GM18520 (cell line): ENCODE results near the gene ATP5ME.

Source experiments
- ATAC-seq: cut with Tn5 transposase; IDR thresholded peaks from one replicate; pipeline ENCODE4 v1.9.1; 2021; ENCODE audit not compliant: unreplicated experiment

ATP5ME gene

DNA sequence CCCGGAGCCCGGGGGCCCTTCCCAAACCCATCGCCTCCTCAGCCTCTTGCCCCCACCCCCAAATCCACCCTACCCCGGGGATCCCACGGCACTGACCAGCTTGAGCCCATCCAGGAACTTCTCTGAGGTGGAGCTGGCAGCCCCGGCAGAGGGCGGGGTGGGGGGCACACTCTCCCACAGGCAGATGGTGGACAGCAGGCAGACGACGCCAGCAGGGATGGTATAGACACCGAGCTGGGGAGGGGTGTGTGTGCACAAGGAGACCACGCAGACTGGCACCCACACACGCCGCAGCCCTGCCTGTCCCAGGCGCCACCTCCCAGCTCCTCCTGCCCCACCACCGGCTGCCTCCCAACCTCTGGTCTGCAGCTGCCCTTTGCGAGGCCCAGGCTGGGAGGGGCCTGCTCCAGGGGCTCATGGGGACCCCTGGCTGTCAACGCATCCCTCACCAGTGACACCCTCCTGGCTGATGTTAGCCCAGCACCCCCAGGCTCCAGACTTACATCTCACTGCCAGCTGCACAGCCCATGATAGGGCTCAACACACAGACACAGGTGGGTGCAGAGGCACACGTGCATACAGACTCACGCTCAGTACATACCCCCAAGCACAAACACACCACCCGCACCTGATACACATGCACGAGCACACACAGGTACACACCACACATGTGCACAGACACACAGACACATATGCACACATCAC, 10.7 kb upstream of the ATP5ME start:
- ATAC-seq: no peak

- no peak for ATAC-seq
Observed at GRCh38 chr4:683982-684622, 10.0 kb upstream of the ATP5ME start.

DNA sequence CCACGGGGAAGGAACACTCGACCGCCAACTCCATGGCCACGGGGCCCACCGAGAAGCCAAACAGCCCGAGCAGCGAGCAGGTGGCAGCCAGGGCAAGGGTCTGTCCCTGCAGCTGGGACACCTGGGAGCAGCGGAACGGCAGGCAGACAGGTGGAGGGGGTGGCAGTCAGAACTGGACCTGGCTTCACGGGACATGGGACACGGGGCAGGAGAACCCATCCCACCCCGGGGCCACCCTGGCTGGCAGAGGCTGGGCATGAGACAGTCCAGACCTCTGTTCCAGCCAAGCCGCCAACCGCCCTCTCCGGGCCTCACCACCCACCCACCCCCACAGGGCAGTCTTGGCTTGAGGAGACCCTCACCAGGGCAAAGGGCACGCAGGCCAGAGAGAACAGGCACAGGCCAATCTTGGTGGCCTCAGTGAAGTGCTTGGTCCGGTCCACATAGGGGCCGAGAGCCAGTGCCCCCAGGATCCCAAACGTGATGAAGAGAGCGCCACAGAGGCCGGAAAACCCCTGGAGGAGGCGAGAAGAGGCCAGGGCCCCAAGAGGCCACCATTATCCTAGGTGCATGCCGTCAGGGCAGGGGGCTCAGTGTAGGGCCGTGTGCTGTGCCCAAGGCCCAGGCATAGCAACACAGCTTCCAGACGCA, 9.3 kb upstream of the ATP5ME start:
- no peak for ATAC-seq

GRCh38 chr4:682490-683172, 8.6 kb upstream of the ATP5ME start:
- no peak for ATAC-seq

- no peak for ATAC-seq
Observed at GRCh38 chr4:681736-682451, 7.8 kb upstream of the ATP5ME start.

DNA sequence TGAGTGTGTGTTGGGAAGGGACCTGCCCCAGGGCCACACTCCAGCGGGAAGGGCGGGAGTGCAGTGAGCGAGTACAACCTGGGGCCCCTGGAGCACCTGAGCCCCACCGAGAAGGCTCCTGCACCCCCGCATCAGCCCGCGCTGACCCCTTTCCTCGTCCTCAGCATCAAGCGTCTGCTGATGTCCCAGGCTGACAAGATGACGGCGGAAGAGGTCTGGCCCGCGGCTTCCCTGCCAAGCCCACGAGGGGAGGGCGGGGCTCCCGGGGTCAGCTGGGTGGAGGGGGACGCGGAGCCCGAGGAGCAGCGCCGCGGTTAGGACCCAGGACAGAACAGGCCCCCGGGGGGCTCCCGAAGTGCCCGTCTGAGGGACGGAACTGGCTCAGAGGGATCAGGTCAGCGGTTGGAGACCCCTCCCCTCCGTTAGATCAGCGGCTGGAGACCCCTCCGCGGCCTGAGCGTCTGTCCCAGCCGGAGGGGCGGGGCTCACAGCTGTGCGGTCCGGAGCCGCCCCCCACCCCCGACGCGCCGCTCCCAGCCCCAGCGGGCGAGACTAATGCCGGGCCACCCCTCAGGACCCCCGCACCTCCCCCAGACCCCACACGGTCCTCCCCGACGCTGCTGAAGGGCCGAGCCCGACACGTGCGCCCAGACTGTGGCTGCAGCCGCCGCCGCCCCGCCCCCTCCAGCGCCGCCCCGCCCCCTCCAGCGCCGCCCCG, 7.0 kb upstream of the ATP5ME start:
- no peak for ATAC-seq

- ATAC-seq: peak; percentile 36
Observed at GRCh38 chr4:680551-680927, 6.5 kb upstream of the ATP5ME start.

GRCh38 chr4:680091-680490, 6.0 kb upstream of the ATP5ME start:
- ATAC-seq: no peak

DNA sequence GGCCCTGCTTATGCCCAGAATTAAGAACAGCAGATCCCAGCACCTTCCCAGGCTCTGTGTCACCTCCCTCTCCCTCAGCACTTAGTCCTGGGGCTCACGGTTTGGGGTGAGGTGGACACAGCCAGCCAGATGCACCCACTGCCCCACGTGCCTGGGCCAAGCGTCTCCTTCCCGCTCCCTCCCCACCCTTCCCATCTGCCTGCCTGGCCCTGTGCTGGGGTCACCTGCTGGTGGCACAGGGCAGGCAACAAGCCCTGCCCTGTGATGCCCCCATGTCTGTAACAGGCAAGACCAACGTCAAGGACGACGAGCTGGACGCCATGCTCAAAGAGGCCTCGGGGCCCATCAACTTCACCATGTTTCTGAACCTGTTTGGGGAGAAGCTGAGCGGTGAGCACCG, 5.6 kb upstream of the ATP5ME start:
- ATAC-seq: no peak

DNA sequence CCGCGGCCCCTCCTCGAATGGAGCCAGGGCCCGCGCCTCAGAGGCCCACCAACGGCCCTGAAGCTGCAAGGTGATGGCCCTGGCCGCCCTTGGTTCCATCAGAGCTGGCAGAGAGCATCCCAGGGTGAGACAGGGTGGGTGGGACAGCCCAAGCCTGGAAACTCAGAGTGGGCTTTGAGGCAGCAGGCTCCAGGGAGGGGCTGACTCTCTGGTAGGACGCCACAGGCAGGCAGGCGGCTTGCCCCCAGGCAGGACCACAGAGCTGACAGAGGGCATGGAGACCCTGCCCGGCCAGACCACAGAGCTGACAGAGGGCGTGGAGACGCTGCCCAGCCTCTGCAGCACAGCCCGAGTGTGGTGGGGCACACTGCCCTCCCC, 5.0 kb upstream of the ATP5ME start:
- no peak for ATAC-seq

GRCh38 chr4:678331-679103, 4.4 kb upstream of the ATP5ME start:
- ATAC-seq: no peak

GRCh38 chr4:677431-678293, 3.6 kb upstream of the ATP5ME start:
- ATAC-seq: no peak

GRCh38 chr4:676871-677235, 2.8 kb upstream of the ATP5ME start:
- ATAC-seq: no peak

DNA sequence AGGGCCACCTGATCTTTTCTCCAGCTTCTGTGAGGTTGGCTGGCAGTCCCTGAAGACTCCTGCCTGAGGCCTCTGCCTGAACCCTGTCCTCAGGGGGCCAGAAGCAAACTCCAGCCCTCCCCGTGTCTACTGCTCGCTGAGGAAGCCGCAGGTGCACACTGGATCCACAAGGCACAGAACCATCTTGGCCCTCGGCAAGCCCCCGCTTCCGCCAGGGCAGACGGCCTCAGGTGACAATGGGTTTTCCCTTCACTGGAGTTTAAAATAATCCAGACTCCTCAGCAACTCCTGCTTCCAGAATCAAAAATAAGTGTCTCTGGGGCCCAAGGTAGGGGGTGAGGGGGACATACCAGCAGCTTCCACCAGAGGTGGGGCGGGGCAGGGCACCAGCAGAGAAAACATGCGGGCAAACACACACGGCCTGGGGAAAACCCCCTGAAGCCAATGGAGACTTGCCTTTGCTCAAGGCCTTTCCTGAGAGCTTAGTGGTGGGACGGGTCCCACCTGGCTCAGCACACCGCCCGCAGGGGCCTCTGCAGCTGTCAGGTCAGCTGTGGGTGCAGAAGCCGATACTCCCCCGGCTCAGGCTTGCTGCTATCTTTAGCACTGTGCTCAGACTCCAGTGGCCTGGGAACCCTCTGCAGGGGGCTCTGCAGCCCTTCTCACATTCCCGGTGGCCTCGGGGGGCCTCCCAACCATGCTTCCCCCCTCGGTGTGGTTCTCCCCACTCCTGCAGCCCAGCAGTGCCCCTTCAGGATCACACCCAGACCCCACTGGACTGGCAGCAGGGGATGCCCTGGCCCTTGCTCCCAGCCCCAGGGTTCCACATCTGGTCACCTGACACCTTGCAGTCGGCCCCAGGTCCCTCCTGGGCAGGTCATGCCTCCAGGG, 2.1 kb upstream of the ATP5ME start:
- no peak for ATAC-seq

DNA sequence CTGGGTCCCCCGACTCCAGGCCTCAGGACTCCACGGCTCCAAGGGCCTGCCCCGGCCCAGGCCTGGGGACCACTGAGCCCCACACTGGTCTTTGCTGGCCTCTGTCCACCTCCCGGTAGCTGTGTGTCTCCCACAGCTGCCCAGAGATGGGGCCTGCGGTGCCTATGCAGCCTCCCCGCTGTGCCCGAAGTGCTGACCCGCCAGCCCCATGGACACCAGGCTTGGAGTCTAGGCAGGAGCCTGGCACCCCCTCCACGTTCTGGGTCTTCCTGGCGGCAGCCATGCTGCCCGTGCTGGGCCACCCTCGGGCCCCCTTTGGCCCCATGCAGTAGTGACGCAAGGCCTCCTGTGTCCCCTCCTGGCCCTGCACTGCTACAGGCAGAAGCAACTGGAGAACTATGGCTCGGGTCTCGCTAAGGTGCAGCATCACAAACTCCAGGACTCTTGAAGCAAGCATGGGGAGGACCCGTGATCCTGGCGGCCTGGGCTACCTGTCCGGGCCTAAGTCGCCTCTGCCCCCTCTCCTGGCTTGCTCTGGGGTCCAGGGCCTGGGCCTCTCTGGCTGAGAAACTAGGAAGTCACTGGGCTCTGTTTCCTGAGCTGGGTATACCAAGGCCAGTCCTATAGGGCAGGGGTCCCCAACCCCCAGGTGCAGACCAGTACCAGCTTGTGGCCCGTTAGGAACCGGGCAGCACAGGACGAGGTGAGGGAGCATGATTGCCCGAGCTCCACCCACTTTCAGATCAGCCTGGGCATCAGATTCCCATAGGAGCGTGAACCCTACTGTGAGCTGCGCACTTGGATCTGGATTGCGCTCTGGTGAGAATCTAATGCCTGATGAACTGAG, 1.2 kb upstream of the ATP5ME start:
- ATAC-seq: no peak

GRCh38 chr4:673349-674091, 556 bp downstream of the ATP5ME start:
- ATAC-seq: no peak
